Neural progenitor cell (in vitro differentiated cells): ENCODE results near the gene CDCA7. TPM values are rescaled to one million over a fixed set of nuclear protein-coding genes. Genes with fewer than 3 reads are reported as not detected.

Source experiments
- DNase-seq: peaks from one replicate; pipeline ENCODE4 v3.0.0-alpha.2; 2016; ENCODE audit warnings: low spot score
- H2AFZ ChIP-seq: fragments of 200-600 bp; sonication (generic); replicated peaks from 2 replicates; pipeline ENCODE4 v1.6.1; 2016; ENCODE audit warnings: antibody characterized with exemption
- H3F3A ChIP-seq: fragments of 200-600 bp; sonication (generic); 2 replicates; pipeline ENCODE4 v1.6.1; 2016; ENCODE audit warnings: antibody characterized with exemption, low read depth
- H3K27ac ChIP-seq: fragments of 200-600 bp; sonication (generic); 2 replicates; pipeline ENCODE4 v1.5.1; 2016; ENCODE audit warnings: mild to moderate bottlenecking
- H3K27me3 ChIP-seq: fragments of 200-600 bp; sonication (generic); 2 replicates; pipeline ENCODE4 v1.6.1; 2016; ENCODE audit warnings: mild to moderate bottlenecking, moderate library complexity
- H3K36me3 ChIP-seq: fragments of 200-600 bp; sonication (generic); 2 replicates; pipeline ENCODE4 v1.5.1; 2016
- H3K4me1 ChIP-seq: fragments of 200-600 bp; sonication (generic); 2 replicates; pipeline ENCODE4 v1.6.1; 2016; ENCODE audit warnings: mixed run types
- H3K4me2 ChIP-seq: fragments of 200-600 bp; sonication (generic); 2 replicates; pipeline ENCODE4 v1.6.1; 2016
- H3K4me3 ChIP-seq: fragments of 200-600 bp; sonication (generic); 2 replicates; pipeline ENCODE4 v1.5.1; 2016
- H3K79me2 ChIP-seq: fragments of 200-600 bp; sonication (generic); 2 replicates; pipeline ENCODE4 v1.6.1; 2016; ENCODE audit warnings: low read depth
- H3K9ac ChIP-seq: fragments of 200-600 bp; sonication (generic); 2 replicates; pipeline ENCODE4 v1.6.1; 2016
- H3K9me3 ChIP-seq: fragments of 200-600 bp; sonication (generic); 2 replicates; pipeline ENCODE4 v1.5.1; 2016; ENCODE audit warnings: low read depth
- H4K20me1 ChIP-seq: fragments of 200-600 bp; sonication (generic); 2 replicates; pipeline ENCODE4 v1.6.1; 2016; ENCODE audit warnings: low read depth
- H3K27ac Mint-ChIP-seq: 3 replicates; pipeline ENCODE4 v1.8.0; 2021; ENCODE audit warnings: mixed read lengths
- H3K27me3 Mint-ChIP-seq: 2 replicates; pipeline ENCODE4 v1.8.0; 2022; ENCODE audit warnings: low read depth, mild to moderate bottlenecking, inconsistent platforms, moderate library complexity, mixed read lengths; ENCODE audit not compliant: insufficient read depth
- H3K36me3 Mint-ChIP-seq: 3 replicates; pipeline ENCODE4 v1.8.0; 2021; ENCODE audit warnings: mixed read lengths
- H3K4me1 Mint-ChIP-seq: 3 replicates; pipeline ENCODE4 v1.8.0; 2021; ENCODE audit warnings: mixed read lengths
- H3K4me3 Mint-ChIP-seq: 3 replicates; pipeline ENCODE4 v1.8.0; 2021; ENCODE audit warnings: mild to moderate bottlenecking, moderate library complexity, mixed read lengths
- H3K9me3 Mint-ChIP-seq: 3 replicates; pipeline ENCODE4 v1.8.0; 2020; ENCODE audit warnings: mixed read lengths
- CTCF ChIP-seq: fragments of 200-600 bp; sonication (generic); IDR thresholded peaks from 2 replicates; pipeline ENCODE4 v1.5.1; 2017; ENCODE audit warnings: antibody characterized with exemption, mild to moderate bottlenecking
- EZH2 ChIP-seq: fragments of 200-600 bp; sonication (generic); IDR thresholded peaks from 2 replicates; pipeline ENCODE4 v1.6.1; 2017; ENCODE audit warnings: antibody characterized with exemption, mild to moderate bottlenecking, moderate library complexity
- EZH2phosphoT487 ChIP-seq: fragments of 200-600 bp; sonication (generic); IDR thresholded peaks from 2 replicates; pipeline ENCODE4 v1.6.1; 2017; ENCODE audit warnings: antibody characterized with exemption
- total RNA-seq: library from RNA; depleted of rRNA; stranded (reverse); fragments of >200 nt; gene quantifications from 2 replicates; pipeline ENCODE4 v1.2.3, GENCODE V29; 2015; ENCODE audit warnings: low replicate concordance

CDCA7 gene
- total RNA-seq, 1 donor from 2014 or later: 31.4 TPM

- no peak overlapping the region for H3K27ac Mint-ChIP-seq
- DNase-seq: no peak
- Histone ChIP-seq H3K79me2 (no peaks in the 10 kb centered on the region), H3K4me3 (no peak overlapping the region), H3F3A (peaks cover 12% of the 10 kb centered on the region), H4K20me1 (no peaks in the 10 kb centered on the region), H3K27me3 (no peaks in the 10 kb centered on the region), H3K9ac (no peak overlapping the region), H3K36me3 (no peaks in the 10 kb centered on the region), H3K4me2 (no peak overlapping the region), H2AFZ (no peak overlapping the region), H3K9me3 (no peaks in the 10 kb centered on the region), H3K27ac (no peak overlapping the region), H3K4me1 (peaks cover 25% of the 10 kb centered on the region)
- TF ChIP-seq CTCF (no peak), EZH2 (no peak), EZH2phosphoT487 (no peak)
- H3K9me3 Mint-ChIP-seq: no peaks in the 10 kb centered on the region
- H3K4me3 Mint-ChIP-seq: no peak overlapping the region
- peaks cover 7% of the 10 kb centered on the region for H3K36me3 Mint-ChIP-seq
- peaks cover 37% of the 10 kb centered on the region for H3K4me1 Mint-ChIP-seq
- H3K27me3 Mint-ChIP-seq: no peaks in the 10 kb centered on the region
These were observed 33.0 kb downstream of the CDCA7 start for GRCh38 chr2:173387660-173388059.

- DNase-seq: no peak
- no peaks in the 10 kb centered on the region for H4K20me1 ChIP-seq
- H3K4me2 ChIP-seq: no peak overlapping the region
- no peaks in the 10 kb centered on the region for H3K27me3 ChIP-seq
- H2AFZ ChIP-seq: no peak overlapping the region
- H3K4me3 ChIP-seq: no peak overlapping the region
- no peaks in the 10 kb centered on the region for H3K36me3 ChIP-seq
- Mint-ChIP-seq H3K9me3 (no peaks in the 10 kb centered on the region), H3K27me3 (no peaks in the 10 kb centered on the region), H3K27ac (no peak overlapping the region), H3K4me3 (no peak overlapping the region), H3K4me1 (peaks cover 49% of the 10 kb centered on the region), H3K36me3 (peaks cover 4% of the 10 kb centered on the region)
- H3K4me1 ChIP-seq: peaks cover 35% of the 10 kb centered on the region
- TF ChIP-seq EZH2phosphoT487 (no peak), EZH2 (no peak), CTCF (no peak)
- no peaks in the 10 kb centered on the region for H3K79me2 ChIP-seq
- H3F3A ChIP-seq: peaks cover 12% of the 10 kb centered on the region
- no peak overlapping the region for H3K9ac ChIP-seq
- no peak overlapping the region for H3K27ac ChIP-seq
- H3K9me3 ChIP-seq: no peaks in the 10 kb centered on the region
These were observed 34.1 kb downstream of the CDCA7 start for GRCh38 chr2:173388795-173389194.

- no peaks in the 10 kb centered on the region for H4K20me1 ChIP-seq
- H3K36me3 ChIP-seq: no peaks in the 10 kb centered on the region
- TF ChIP-seq EZH2phosphoT487: no peak
- no peak for TF ChIP-seq EZH2
- TF ChIP-seq CTCF: no peak
- no peaks in the 10 kb centered on the region for H3K9me3 ChIP-seq
- Mint-ChIP-seq H3K27ac (no peak overlapping the region), H3K36me3 (peaks cover under 1% of the 10 kb centered on the region), H3K27me3 (peaks cover 4% of the 10 kb centered on the region), H3K9me3 (no peaks in the 10 kb centered on the region), H3K4me1 (peaks cover 56% of the 10 kb centered on the region), H3K4me3 (no peak overlapping the region)
- no peak overlapping the region for H3K9ac ChIP-seq
- no peaks in the 10 kb centered on the region for H3K27me3 ChIP-seq
- H3K4me3 ChIP-seq: no peak overlapping the region
- H3K4me1 ChIP-seq: peaks cover 47% of the 10 kb centered on the region
- peaks cover 12% of the 10 kb centered on the region for H3F3A ChIP-seq
- H2AFZ ChIP-seq: no peak overlapping the region
- no peaks in the 10 kb centered on the region for H3K79me2 ChIP-seq
- DNase-seq: no peak
- no peak overlapping the region for H3K27ac ChIP-seq
- H3K4me2 ChIP-seq: no peak overlapping the region
These were observed 35.4 kb downstream of the CDCA7 start for GRCh38 chr2:173390036-173390435.
